ENCODE measurements around the gene CDK11B.

CDK11B gene

DNA sequence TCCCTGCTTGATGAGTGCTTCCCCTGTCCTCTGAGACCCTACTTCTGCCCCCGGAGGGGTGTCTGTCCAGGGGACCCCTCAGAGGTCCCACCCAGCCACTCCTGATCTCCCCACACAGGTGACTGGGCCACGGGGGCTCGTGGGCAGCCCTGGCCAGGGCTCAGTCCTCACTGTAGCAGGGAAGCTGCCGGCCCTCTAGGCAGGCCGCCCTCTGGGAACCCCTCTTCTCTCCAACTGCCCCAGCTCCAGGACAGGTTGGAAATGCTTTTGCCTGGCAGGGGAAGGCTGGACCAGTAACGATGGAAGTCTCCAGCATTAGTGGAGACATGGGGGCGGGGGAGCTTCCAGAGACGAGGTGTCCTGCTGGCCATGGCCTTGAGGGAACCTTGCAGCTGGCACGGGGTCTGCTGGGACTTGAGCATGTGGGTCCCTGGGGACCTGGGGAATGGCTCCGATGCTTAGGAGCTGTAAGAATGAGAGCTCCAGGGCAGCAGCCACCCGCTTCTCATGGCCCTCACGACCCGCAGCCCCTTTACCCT is 55.8 kb downstream of the CDK11B start:
- no peak for DNase-seq (ENCODE audit: low read depth)
- H3K4me3 ChIP-seq (ENCODE audit: control insufficient read depth, low read depth, low read length), result no peak overlapping the region
- TF ChIP-seq, protein P1, sequence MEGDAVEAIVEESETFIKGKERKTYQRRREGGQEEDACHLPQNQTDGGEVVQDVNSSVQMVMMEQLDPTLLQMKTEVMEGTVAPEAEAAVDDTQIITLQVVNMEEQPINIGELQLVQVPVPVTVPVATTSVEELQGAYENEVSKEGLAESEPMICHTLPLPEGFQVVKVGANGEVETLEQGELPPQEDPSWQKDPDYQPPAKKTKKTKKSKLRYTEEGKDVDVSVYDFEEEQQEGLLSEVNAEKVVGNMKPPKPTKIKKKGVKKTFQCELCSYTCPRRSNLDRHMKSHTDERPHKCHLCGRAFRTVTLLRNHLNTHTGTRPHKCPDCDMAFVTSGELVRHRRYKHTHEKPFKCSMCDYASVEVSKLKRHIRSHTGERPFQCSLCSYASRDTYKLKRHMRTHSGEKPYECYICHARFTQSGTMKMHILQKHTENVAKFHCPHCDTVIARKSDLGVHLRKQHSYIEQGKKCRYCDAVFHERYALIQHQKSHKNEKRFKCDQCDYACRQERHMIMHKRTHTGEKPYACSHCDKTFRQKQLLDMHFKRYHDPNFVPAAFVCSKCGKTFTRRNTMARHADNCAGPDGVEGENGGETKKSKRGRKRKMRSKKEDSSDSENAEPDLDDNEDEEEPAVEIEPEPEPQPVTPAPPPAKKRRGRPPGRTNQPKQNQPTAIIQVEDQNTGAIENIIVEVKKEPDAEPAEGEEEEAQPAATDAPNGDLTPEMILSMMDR (conservative IDR thresholded peaks at IDR 0.05; ENCODE audit: control insufficient read depth, insufficient read depth, low read depth, low read length), result no peak

DNA sequence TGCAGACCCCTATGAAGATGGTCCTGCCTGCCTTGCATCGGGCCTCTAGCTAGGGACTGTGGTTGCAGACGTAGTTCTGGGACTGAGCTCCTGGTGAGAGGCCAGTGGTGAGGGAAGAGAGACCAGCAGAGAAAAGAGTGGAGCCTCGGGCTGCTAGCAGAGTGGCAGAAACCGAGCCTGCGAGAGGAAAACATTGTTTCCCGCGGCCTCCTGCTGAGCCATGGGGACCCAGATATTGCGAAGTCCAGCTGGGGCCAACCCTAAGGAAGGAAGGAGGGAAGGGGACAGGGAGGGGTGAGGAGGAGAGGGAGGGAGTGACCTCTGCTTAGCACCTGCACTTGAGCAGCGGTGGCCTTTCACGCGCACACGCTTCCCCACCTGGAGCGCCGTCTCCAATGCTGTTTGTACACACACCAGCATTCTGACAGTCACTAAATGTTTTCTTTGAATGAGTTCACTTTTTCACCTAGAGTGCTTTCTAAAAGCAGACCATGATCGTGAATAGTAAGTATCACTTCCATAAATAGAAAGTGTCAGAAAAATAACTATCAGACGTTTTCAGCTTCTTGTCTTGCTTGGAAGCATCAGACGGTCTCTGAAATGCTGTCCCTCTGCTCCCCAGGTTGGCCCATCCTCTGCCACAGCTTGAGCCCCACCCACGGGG is 56.4 kb downstream of the CDK11B start:
- TF ChIP-seq, protein P1 (conservative IDR thresholded peaks at IDR 0.05; ENCODE audit: control insufficient read depth, insufficient read depth, low read depth, low read length), result no peak
- no peak for DNase-seq (ENCODE audit: low read depth)
- no peak overlapping the region for H3K4me3 ChIP-seq (ENCODE audit: control insufficient read depth, low read depth, low read length)

DNA sequence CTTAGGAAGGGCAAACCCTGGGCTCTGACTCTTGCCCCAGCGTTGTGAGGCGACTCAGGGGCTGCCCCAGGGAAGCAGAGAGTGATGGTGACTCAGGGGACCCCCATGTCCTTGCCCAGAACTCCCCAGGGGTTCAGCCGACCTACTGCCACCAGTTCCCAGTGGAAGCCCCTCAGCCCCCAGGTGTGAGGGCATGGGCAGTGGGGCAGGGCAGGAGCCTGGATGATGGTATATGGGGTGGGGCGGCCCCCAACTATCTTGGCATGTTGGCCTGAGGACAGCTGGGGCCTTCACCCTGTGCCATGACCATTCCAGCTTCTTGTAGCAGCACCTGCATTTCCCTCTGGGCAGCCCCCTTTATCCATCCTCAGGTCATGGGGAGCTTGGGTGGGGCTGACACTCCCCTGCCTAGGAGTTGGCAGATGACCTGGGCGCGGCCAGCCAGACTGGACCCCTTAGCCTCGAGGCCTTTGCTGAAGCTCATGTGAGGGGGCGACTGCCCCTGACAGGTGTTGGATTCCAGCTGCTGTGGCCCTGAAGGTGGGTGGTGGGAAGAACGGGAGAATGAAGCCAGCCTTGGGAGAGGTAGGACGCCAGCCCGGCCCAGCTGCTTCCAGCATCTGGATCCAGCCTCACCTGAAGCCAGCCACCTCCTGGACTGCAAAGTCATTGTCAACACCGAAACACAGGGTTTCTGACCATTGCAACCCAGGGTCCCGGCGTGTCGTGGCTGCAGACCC is 57.1 kb downstream of the CDK11B start:
- H3K4me3 ChIP-seq (ENCODE audit: control insufficient read depth, low read depth, low read length), result no peak overlapping the region
- DNase-seq (ENCODE audit: low read depth), result no peak
- TF ChIP-seq, protein P1 (conservative IDR thresholded peaks at IDR 0.05; ENCODE audit: control insufficient read depth, insufficient read depth, low read depth, low read length), result no peak

DNA sequence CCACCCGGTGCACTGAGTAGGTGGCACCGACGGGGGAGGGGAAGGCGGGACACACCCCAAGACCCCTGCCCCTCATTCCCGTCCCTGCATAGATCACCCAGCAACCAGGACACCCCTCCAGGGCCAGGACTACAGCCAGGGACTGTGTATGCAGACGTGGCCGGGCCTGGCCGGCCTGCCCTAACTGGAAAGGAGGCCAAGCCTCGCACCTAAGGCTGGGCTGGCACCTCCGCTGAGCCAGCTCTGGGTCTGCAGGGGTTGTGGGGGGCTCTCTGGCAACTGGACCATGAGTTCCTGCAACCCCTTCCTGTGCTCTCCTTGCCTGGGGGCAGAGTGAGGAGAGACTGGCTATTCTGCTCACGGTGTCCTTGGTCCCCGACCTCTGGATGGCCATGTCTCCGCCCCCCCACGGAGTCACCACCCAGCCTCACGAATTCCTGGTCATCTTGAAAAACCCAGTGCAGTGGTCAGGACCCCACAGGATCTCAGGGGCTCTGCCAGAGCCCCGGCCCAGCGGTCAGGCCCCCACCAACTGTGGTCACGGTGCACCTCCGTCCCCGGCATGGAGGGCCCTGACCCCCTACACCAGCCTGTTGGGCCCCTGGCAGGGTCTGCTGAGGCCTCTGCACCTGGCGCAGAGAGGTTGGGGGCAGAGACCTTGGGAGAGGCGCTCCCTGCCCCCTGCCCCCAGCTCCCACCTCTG is 57.8 kb downstream of the CDK11B start:
- TF ChIP-seq, protein P1 (conservative IDR thresholded peaks at IDR 0.05; ENCODE audit: control insufficient read depth, insufficient read depth, low read depth, low read length), result no peak
- no peak for DNase-seq (ENCODE audit: low read depth)
- no peak overlapping the region for H3K4me3 ChIP-seq (ENCODE audit: control insufficient read depth, low read depth, low read length)

DNA sequence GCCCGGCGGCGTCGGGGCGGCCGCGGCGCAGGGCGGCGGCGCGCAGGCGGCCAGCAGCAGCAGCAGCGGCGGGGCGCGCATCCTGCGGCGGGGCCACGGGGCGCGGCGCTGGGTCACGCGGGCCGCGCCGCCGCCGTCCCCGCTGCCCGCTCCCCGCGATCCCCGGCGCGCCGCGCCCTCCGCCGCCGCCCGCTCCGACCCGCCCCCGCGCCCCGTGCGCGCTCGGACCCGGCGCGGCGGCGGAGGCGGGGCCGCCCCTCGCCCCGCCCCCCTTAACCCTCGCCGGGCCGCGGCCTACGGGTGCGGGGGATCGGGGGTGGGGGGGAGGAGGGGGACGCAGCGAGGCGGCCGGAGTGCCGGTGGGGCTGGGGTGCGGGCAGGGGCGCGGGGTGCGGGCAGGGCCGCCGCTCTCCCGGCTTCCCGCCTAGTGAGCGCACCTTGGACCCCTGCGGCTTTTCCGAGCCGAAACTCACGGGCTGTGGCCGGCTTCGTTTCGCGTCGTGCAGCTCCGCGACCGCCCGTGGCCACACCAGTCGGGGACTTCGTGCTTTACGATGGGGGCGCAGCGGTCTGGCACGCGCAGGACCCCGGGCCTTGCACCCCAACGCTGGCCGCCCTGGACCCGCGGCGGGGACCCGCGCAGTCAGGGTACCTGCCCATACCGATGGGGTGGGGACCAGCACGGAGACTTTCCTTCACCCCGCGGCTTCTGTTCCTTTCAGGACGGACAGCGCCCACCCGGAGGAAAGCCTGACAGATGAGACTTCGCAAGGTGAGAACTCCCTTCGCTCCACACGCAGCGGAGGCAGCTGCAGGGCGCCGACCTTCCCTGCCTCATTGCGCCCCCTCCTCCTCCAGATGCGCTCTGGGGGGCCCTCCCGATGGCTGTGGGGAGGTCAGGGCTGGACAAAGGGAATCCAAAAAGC is 58.6 kb downstream of the CDK11B start, which contains the start of gene FNDC10:
TSS of gene FNDC10 (minus strand) at position 201 of the 926 bp plus-strand sequence. CDS start at position 81, 120 bp downstream.
- peak within 1 kb of the TSS; percentile 2 for H3K4me3 ChIP-seq (ENCODE audit: control insufficient read depth, low read depth, low read length)
- TF ChIP-seq, protein P1 (conservative IDR thresholded peaks at IDR 0.05; ENCODE audit: control insufficient read depth, insufficient read depth, low read depth, low read length), result no peak
- DNase-seq (ENCODE audit: low read depth), result no peak
